ENCODE measurements around the gene MYD88. TPM values are rescaled to one million over a fixed set of nuclear protein-coding genes. Genes with fewer than 3 reads are reported as not detected.

MYD88 gene
- total and polyA plus RNA-seq, 7 donors = 2.9 to 7.0 (median 4.4) TPM

DNA sequence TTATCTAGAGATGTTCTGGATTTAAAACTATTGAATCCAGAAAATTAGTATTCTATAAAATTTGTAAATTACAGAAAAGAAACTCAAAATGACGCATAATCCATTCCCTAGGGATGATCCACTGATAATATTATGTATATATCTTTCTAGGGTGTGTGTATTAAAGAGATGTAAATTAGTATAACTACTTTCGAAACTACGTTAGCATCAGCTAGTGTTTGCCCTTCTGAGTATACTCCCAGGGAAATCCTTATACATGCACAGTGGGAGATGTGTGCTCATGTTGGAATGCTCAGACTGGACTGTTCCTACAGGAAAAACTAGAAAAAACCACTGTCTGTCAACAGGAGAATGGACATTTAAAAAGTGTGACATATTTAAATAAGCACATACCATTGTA, 38.0 kb upstream of the MYD88 start:
- ATAC-seq (no peak), DNase-seq (no peak)
- H3K27me3 ChIP-seq (ENCODE audit: insufficient read depth in 3 of 3, low read length in 2 of 3) = peaks cover 0 to 2% (median 0%) of the 10 kb centered on the region in 3 donors
- H3K4me3 ChIP-seq = no peak overlapping the region
- WGBS, 3 donors = 81 to 86% (median 84%) methylated on average over 3 of the region's 3 CpGs
- intact Hi-C loops (cut with DNase I) = no loop called here
- peaks cover 3% of the 10 kb centered on the region for H3K9me3 ChIP-seq
- TF ChIP-seq, protein P1, sequence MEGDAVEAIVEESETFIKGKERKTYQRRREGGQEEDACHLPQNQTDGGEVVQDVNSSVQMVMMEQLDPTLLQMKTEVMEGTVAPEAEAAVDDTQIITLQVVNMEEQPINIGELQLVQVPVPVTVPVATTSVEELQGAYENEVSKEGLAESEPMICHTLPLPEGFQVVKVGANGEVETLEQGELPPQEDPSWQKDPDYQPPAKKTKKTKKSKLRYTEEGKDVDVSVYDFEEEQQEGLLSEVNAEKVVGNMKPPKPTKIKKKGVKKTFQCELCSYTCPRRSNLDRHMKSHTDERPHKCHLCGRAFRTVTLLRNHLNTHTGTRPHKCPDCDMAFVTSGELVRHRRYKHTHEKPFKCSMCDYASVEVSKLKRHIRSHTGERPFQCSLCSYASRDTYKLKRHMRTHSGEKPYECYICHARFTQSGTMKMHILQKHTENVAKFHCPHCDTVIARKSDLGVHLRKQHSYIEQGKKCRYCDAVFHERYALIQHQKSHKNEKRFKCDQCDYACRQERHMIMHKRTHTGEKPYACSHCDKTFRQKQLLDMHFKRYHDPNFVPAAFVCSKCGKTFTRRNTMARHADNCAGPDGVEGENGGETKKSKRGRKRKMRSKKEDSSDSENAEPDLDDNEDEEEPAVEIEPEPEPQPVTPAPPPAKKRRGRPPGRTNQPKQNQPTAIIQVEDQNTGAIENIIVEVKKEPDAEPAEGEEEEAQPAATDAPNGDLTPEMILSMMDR (IDR thresholded peaks at IDR 0.05) = no peak
- H3K36me3 ChIP-seq (ENCODE audit: insufficient read depth in 1 of 2, low read depth in 1 of 2) = no peaks in the 10 kb centered on the region
- no peaks in the 10 kb centered on the region for H3K4me1 ChIP-seq
- H3K27ac ChIP-seq = no peak overlapping the region

DNA sequence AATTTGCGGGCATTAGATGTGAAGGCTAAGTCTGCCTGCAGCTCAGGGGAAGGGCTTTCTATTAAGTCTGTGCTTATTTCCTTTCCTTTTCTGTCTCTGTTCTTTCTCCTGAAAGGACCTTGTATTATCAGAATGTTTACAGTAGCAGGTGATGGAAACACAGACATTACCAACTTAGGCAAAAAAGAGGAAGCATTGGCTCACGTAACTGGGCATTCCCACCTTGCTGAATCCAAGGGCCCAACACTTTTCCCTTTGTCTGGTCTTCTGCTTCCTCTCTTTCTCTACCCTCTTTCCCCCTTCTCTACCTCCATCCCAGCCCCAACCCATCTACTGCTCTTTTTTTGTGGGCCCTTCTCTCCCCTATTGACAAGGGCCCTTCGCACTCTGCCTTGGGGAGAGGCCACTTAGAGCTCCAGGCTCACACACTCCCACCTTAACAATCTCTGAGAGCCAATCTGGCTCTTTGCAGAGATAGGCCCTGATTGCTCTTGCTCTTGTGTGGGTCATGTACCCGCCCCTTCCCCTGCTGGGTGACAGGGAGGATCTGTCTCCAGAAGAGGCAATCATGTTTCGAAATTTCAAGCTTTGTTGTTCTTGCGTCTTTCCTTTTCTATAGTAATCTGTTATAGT, 36.5 kb upstream of the MYD88 start:
- Histone ChIP-seq H3K36me3 (ENCODE audit: insufficient read depth in 1 of 2, low read depth in 1 of 2) (no peaks in the 10 kb centered on the region), H3K27me3 (ENCODE audit: insufficient read depth in 3 of 3, low read length in 2 of 3) (peaks cover 0 to 2% (median 0%) of the 10 kb centered on the region in 3 donors), H3K4me1 (no peaks in the 10 kb centered on the region), H3K9me3 (peaks cover 3% of the 10 kb centered on the region), H3K27ac (no peak overlapping the region), H3K4me3 (no peak overlapping the region)
- TF ChIP-seq, protein P1 (IDR thresholded peaks at IDR 0.05) = no peak
- DNase-seq = no peak
- intact Hi-C loops (cut with DNase I) = no loop called here
- 86 to 91% (median 88%) methylated on average over 6 of the region's 6 CpGs for WGBS, 3 donors
- no peak for ATAC-seq

DNA sequence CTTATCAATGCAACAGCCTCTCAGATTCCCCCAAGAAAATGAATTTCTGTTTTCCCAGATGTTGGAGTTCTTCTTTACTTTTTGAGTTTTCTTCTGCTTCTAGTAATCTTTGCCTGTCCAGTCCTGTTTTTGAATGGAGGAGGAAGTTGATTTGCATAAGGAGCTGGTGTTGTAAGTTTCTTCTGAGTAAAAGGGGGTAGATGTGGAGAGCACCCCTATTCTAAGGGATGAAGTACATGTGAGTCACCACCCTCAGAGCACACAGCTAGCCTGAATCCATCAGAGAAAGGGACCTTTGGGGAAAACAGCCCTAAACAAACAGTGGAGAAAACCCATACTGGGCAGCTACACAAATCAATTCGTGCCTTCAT, 36.0 kb upstream of the MYD88 start:
- no peak for DNase-seq
- no peaks in the 10 kb centered on the region for H3K36me3 ChIP-seq (ENCODE audit: insufficient read depth in 1 of 2, low read depth in 1 of 2)
- peaks cover 3% of the 10 kb centered on the region for H3K9me3 ChIP-seq
- no peak overlapping the region for H3K4me3 ChIP-seq
- no peaks in the 10 kb centered on the region for H3K4me1 ChIP-seq
- no peak for ATAC-seq
- WGBS, 3 donors = 65 to 77% (median 73%) methylated on average over 1 of the region's 1 CpG
- H3K27me3 ChIP-seq (ENCODE audit: insufficient read depth in 3 of 3, low read length in 2 of 3) = peaks cover 0 to 2% (median 0%) of the 10 kb centered on the region in 3 donors
- intact Hi-C loops (cut with DNase I) = no loop called here
- no peak overlapping the region for H3K27ac ChIP-seq
- TF ChIP-seq, protein P1 (IDR thresholded peaks at IDR 0.05) = no peak

DNA sequence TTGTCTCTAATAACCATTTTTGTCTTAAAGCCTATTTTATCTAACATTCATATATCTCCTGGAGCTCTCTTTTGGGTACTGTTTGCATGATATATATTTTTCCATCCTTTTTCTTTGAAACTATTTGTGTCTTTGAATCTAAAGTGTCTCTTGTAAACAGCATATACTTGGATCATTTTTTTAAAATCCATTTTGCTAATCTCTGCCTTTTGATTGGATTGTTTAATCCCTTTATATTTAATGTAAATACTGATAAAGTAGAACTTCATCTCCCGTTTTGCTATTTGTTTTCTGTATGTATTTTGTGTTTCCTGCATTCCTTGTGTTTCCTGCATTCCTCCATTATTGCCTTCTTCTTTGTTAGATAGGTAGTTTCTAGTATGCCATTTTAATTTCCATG, 32.9 kb upstream of the MYD88 start:
- ATAC-seq = no peak
- no peaks in the 10 kb centered on the region for H3K36me3 ChIP-seq (ENCODE audit: insufficient read depth in 1 of 2, low read depth in 1 of 2)
- intact Hi-C loops (cut with DNase I) = no loop called here
- no peak overlapping the region for H3K4me3 ChIP-seq
- H3K27me3 ChIP-seq (ENCODE audit: insufficient read depth in 3 of 3, low read length in 2 of 3) = no peaks in the 10 kb centered on the region
- H3K27ac ChIP-seq = no peak overlapping the region
- H3K9me3 ChIP-seq = peaks cover 3% of the 10 kb centered on the region
- no peaks in the 10 kb centered on the region for H3K4me1 ChIP-seq
- 48 to 71% (median 68%) methylated on average over 1 of the region's 1 CpG for WGBS, 3 donors
- TF ChIP-seq, protein P1 (IDR thresholded peaks at IDR 0.05) = no peak
- no peak for DNase-seq

All from psoas muscle (tissue), 8 donors.